ENCODE results near the gene ZNF71.

DNA sequence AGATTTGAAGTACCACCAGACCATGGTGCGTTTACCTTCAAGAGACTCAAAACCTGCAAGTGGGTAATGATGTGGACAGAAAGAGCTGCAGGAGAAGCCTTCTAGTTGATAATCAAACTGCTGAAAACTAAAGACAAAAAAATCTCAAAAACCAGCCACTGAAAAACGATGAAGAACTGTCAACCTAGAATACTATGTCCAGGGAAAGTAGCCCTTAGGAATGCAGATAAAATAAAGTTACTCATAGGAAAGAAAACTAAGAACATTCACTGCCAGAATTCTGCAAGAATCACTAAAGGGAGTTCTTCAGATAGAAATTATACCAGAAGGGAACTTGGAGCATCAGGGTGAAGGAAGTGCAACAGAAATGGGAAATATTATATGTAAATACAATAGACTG is 22.5 kb upstream of the ZNF71 start:
- TF ChIP-seq, protein P1, sequence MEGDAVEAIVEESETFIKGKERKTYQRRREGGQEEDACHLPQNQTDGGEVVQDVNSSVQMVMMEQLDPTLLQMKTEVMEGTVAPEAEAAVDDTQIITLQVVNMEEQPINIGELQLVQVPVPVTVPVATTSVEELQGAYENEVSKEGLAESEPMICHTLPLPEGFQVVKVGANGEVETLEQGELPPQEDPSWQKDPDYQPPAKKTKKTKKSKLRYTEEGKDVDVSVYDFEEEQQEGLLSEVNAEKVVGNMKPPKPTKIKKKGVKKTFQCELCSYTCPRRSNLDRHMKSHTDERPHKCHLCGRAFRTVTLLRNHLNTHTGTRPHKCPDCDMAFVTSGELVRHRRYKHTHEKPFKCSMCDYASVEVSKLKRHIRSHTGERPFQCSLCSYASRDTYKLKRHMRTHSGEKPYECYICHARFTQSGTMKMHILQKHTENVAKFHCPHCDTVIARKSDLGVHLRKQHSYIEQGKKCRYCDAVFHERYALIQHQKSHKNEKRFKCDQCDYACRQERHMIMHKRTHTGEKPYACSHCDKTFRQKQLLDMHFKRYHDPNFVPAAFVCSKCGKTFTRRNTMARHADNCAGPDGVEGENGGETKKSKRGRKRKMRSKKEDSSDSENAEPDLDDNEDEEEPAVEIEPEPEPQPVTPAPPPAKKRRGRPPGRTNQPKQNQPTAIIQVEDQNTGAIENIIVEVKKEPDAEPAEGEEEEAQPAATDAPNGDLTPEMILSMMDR (IDR thresholded peaks at IDR 0.05), result no peak
- no peak for TF ChIP-seq POLR2A (IDR thresholded peaks at IDR 0.05)
